Muscle of back (tissue), 11 donors: ENCODE measurements around the gene CRYL1. TPM values are rescaled to one million over a fixed set of nuclear protein-coding genes. Genes with fewer than 3 reads are reported as not detected.
"Not testable (repeated sequence)": the region's sequence is repeated elsewhere in the genome, so short reads cannot be mapped to it uniquely, and the experiment has no call there.

Source experiments
- DNase-seq, 3 donors: peaks; one replicate each; pipeline versions ENCODE4 v3.0.0 to v3.0.0-alpha.2; 2013
- polyA plus RNA-seq, 10 donors: library from polyadenylated mRNA; unstranded; fragments of 120-200 nt; gene quantifications; one replicate each; pipeline ENCODE4 v1.2.1, GENCODE V29; 2013; ENCODE audit not compliant: insufficient read length in 10 of 10

The CRYL1 gene
- polyA plus RNA-seq, 10 donors = 20.7 to 35.3 (median 27.9) TPM

DNA sequence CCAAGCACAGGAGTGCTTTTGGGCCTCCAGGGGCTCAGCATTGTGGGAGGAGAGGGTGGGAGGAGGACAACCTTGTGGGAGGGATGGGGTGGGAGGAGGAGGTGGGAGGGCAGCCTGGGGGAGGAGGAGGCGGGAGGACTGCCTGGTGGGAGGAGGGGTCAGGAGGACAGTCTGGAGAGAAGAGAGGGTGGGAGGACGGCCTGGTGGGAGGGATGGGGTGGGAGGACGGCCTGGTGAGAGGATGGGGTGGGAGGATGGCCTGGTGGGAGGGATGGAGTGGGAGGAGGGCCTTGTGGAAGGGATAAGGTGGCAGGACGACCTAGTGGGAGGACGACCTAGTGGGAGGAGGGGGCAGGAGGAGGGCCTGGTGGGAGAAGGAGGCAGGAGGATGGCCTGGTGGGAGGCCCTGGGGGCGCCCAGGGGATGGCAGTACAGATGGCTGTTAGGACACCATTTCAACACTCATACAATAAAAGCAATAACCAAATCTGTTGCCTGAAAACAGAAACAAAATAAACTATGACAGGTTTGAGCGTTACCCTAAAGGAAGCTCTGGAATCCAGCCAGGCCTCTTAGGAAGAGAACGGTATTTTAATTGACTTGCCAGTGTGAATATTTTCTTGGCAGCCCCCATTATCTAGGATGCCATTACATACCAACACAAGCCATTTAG lies 63.7 kb downstream of the CRYL1 start:
- DNase-seq = peak in 1 of 3 donors; percentile 9

- DNase-seq = no peak
Measured at GRCh38 chr13:20461481-20461859, 64.2 kb downstream of the CRYL1 start.

DNA sequence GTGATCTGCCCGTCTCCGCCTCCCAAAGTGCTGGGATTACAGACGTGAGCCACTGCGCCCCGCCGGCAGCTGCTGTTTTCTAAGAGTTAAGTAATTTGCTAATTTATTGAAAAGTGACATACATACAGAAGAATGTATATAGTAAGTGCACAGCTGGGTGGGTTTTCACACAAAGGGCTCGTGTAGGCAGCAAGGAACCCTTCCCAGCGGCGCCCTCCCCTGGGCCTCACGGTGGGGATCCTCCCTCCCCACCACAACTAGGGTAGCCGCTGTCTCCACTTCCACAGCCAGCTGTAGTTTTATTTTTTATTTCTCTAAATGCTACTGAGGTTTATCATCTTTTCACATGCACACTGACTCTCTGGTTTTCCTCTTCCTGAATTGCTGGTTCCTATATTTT lies 64.9 kb downstream of the CRYL1 start:
- no peak for DNase-seq

DNA sequence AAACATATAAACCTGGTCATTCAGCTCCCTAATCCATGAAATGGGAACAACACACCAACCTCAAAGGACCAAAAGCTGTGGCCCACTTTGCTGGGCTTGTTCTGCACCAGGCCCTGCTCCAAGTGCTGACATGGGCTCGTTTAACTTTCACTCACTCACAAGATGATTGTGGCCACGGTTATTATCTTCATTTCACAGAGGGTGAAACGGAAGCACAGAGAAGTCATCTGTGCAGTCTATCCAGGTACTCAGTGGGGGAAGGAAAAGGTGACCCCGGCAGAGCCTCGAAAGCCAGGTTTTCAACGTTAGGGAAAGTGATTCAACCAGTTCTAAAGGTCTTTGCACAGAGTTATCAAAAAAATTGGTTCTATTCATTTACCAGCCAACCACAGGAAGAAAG lies 68.0 kb downstream of the CRYL1 start:
- DNase-seq = no peak

DNA sequence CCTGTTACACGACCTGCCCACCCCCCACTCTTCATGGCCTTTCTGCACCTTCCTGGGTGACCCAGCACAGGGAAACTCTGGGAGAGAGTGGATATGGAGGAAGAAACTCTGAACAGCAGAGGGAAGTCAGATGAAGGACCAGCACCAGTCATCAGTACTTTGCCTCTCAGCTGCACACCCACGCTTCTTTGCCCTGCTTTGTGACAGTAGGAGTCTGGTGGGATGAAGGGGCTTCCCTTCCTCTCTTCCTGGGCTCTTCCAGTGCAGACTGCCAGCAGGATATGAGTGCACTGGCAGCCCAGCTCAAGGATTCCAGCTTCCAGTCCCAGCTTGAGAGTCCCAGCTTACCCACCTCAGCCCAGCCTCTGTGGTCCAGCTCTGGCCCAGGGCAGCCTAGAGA lies 68.9 kb downstream of the CRYL1 start:
- DNase-seq = no peak

- no peak for DNase-seq
Measured at GRCh38 chr13:20451397-20451796, 74.3 kb downstream of the CRYL1 start.

DNA sequence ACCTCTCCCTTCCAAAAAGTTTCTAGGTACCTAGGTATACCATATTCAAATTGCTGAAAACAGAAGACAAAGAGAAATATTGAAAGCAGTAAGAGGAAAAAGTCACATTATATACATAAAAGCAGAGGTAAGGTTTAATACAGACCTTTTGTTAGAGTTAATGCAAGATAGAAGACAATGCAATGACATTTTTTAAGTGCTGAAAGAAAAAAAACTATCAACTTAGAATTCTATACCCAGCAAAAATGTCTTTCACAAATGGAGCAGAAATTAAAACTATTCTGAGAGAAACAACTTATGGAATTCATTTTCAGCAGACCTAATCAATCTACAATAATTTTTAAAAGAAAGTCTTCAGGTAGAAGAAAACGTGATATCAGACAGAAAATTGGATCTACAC lies 77.2 kb downstream of the CRYL1 start:
- DNase-seq = no peak

DNA sequence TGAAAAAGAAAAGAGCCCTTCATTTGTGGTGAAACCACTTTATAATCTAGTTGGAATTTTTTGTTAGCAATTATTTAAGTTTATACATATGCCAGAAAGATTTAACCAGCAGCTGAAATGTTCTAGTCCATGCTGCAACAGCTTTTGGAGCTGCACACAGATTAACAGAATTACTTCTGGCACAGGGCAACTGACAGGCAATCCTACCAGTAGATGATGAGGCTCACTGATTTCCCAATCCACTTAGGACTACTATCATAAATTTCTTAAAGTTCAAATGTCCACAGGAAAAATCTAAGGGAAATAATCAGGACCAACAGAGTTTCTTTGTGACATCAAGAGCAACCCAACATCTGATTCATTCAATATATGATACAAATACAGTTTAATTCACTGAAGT lies 78.8 kb downstream of the CRYL1 start:
- no peak for DNase-seq

DNA sequence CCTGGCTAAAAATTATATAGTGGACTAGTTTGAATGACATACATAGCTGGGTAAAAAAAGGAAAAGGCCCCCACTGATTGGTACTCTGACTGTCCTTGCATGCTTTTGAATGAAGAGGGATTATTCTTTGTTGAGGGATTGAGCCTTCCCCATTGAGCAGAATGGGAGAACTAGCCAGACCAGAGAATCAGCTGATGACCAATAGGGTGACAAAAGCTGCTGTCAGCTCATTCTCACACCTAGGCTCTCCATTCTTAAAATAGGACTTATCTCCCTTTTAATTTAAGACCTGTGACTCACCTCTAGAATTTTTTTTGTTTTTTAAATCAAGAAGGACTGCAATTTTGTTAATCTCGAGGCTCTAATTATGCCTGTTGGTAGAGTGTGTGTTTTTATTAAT lies 79.3 kb downstream of the CRYL1 start:
- no peak for DNase-seq

DNA sequence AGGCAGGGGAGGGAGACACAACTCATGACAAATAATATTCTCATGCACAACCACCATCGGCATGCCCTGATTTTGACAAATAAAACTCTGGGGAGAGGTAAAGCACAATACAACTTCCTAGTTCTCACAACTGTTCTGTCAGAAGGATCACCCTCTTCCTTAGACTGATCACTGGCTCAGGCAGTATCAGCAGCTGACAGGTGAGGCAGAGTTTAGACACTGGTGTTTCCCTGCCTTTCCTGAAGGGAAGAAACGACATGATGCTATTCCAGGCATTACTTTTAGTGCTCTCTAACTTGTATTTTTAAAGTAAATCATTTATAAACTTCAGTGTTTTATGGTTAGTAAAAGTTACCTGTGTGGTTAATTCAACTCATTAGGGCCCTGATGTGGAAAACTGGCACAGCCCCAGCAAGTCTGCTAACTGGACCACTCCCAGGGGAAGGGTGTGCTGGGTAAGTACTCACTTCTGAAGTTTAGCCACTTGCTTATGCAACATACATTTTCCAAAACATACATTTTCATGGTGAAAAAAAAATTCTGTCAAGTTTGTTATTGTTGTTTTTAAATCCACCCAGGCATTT lies 82.8 kb downstream of the CRYL1 start:
- no peak for DNase-seq

DNA sequence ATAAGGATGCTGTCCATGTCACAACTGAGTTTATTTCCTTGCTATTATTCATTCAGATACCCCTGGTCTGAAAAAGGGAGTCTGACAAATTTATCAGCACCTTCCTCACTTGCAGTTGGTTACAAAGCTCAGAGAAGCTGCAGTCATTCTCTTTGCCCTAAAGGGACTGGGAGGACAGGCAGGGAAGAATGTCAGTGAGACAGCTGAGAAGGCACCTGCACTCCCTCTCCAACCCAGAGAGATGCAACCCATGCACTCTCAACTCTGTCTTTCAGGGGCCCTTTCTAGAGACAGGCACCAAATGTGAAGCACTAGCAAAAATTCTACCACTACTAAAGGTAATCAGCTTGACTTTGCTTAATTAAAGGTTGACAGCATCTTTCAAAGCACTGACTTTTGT lies 83.3 kb downstream of the CRYL1 start:
- DNase-seq = no peak

- no peak for DNase-seq
Measured at GRCh38 chr13:20441879-20442278, 83.8 kb downstream of the CRYL1 start.

- DNase-seq = no peak
Measured at GRCh38 chr13:20441056-20441455, 84.6 kb downstream of the CRYL1 start.

- no peak for DNase-seq
Measured at GRCh38 chr13:20439261-20439660, 86.4 kb downstream of the CRYL1 start.

DNA sequence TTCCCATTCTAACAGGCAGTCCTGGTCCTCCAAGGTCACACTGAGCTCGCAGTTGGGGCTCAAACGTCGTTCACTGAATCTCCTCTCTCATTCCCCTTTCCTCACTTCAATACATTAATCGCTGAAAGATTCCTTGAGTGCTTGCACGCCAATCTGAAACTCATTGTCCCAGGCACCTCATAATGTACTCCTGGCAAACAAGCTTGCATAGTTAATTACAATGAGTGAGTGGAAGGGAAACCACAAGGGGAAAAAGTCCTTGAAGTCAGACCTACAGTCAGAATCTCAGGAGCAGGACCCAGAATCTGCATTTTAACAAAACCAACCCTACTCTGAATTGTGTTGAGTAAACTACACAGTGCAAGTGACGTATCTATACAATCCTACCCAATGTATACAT lies 86.9 kb downstream of the CRYL1 start:
- no peak for DNase-seq

DNA sequence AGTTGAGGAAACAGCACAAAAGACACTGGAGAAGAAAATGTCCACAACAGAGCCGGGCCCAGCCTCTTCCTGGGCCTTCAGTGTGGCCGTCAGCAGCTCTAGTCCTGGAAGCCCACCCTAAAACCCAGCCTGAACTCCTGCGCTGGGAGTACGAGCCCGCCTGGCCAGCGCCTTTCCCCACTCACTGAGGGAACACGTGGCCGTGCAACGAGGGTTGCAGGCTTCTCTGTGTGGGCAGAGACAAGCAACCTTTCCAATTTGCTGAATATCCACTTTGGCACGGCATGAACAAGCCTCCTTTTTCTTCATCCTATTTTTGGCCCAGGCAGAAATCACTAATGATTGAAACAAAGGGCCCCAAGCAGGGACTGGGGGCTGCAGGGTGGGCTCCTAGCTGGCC lies 89.2 kb downstream of the CRYL1 start:
- no peak for DNase-seq

DNA sequence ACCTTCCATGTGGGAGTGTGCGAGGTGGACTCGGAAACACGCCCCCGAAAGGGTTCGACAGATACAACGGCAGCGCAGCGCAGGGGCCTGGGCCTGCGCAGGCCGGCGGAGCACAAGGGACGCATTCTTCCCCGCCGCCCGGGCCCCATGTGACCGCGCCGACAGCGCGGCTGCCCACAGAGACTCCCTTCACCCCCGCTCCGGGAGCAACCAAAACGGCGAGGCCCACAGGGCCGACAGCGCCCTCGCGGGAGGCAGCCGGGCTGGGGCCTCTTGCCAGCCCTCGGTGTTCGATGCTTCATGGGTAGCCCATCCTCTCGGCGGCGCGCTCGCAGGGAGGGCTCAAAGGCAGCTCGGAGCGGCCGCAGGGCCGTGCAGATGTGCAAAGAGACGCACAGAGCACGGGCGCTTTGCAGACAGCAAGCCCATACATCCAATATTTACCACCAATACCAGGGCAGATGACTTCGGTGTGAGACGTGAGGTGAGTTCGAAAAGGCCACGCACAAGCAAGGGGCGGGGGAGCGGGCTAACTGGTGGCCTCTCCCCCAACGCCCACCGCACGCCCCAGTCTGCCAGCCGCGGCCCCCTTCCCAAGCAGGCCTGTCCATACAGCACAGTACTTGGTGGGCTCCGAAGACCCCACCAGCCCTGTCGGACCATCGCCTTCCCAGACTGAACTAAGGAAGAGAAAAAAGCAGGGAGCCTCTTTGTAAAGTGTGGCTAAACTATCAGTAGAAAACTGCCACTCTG lies 89.9 kb downstream of the CRYL1 start:
- DNase-seq = no peak

- not testable (repeated sequence) for DNase-seq
Measured at GRCh38 chr13:20434210-20434609, 91.4 kb downstream of the CRYL1 start.

GRCh38 chr13:20431687-20432384 lies 93.8 kb downstream of the CRYL1 start:
- DNase-seq = no peak

GRCh38 chr13:20431080-20431479 lies 94.6 kb downstream of the CRYL1 start:
- DNase-seq = no peak

DNA sequence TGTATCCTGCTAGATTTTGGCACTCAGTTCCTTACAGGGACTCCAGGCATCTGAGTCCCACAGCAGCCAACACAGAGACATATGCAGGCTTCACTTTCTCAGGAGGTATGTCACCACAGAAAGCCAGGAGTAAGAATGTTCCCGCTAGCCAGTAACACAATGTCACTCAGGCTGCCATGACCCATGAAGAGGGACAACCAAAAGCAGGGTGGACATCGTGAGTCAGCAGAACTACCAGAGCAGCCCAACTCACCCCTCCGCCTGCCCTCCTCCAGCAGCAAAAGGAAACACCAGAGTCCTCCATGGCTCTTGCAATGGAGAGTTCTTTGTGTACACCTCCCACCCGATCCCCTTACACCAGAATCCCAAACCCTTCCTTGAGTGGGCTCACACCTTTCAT lies 95.4 kb downstream of the CRYL1 start:
- DNase-seq = no peak

- DNase-seq = no peak
Measured at GRCh38 chr13:20429682-20430081, 96.0 kb downstream of the CRYL1 start.
